GM21576 (cell line): ENCODE measurements around the gene TIMM23B.
"Not testable (repeated sequence)": the region's sequence is repeated elsewhere in the genome, so short reads cannot be mapped to it uniquely, and the experiment has no call there.

Experiments used
- ATAC-seq: cut with Tn5 transposase; IDR thresholded peaks from one replicate; pipeline ENCODE4 v1.9.1; 2021; ENCODE audit warnings: mild to moderate bottlenecking, moderate library complexity; ENCODE audit not compliant: unreplicated experiment

Gene TIMM23B

GRCh38 chr10:49941447-49942338, at the start of gene TIMM23B, which contains the start of gene PARG:
Gene TIMM23B, plus strand, starts transcription at chr10:49942053. Its CDS starts 142 bp downstream, at chr10:49942195.
Gene PARG, minus strand, starts transcription at chr10:49942027. Its CDS starts 302 bp downstream, at chr10:49941725.
- peak; percentile 59 for ATAC-seq

GRCh38 chr10:49899999-49900398, 41.9 kb upstream of the TIMM23B start:
- not testable (repeated sequence) for ATAC-seq

GRCh38 chr10:49900406-49900805, 41.4 kb upstream of the TIMM23B start:
- ATAC-seq, result not testable (repeated sequence)

- not testable (repeated sequence) for ATAC-seq
Measured at GRCh38 chr10:49903829-49904228, 38.0 kb upstream of the TIMM23B start.

- not testable (repeated sequence) for ATAC-seq
Measured at GRCh38 chr10:49908290-49909080, 33.4 kb upstream of the TIMM23B start.

- ATAC-seq, result not testable (repeated sequence)
Measured at GRCh38 chr10:49910295-49910694, 31.6 kb upstream of the TIMM23B start.

GRCh38 chr10:49916451-49916850, 25.4 kb upstream of the TIMM23B start:
- ATAC-seq, result not testable (repeated sequence)

GRCh38 chr10:49917927-49918326, 23.9 kb upstream of the TIMM23B start:
- ATAC-seq, result not testable (repeated sequence)

- ATAC-seq, result not testable (repeated sequence)
Measured at GRCh38 chr10:49922041-49922440, 19.8 kb upstream of the TIMM23B start.

- not testable (repeated sequence) for ATAC-seq
Measured at GRCh38 chr10:49923572-49923971, 18.3 kb upstream of the TIMM23B start.

GRCh38 chr10:49931276-49931675, 10.6 kb upstream of the TIMM23B start:
- ATAC-seq, result not testable (repeated sequence)

GRCh38 chr10:49931959-49932728, 9.7 kb upstream of the TIMM23B start:
- ATAC-seq, result not testable (repeated sequence)

- ATAC-seq, result peak; percentile 10
Measured at GRCh38 chr10:49942339-49942705, 469 bp downstream of the TIMM23B start.

- ATAC-seq, result not testable (repeated sequence)
Measured at GRCh38 chr10:49943607-49944006, 1.8 kb downstream of the TIMM23B start.

- peak; percentile 88 for ATAC-seq
Measured at GRCh38 chr10:49948142-49948541, 6.3 kb downstream of the TIMM23B start.

GRCh38 chr10:49948737-49949136, 6.9 kb downstream of the TIMM23B start:
- ATAC-seq, result not testable (repeated sequence)

GRCh38 chr10:49952006-49952405, 10.2 kb downstream of the TIMM23B start:
- ATAC-seq, result not testable (repeated sequence)

GRCh38 chr10:49953122-49953521, 11.3 kb downstream of the TIMM23B start:
- ATAC-seq, result not testable (repeated sequence)

- not testable (repeated sequence) for ATAC-seq
Measured at GRCh38 chr10:49970331-49970857, 28.5 kb downstream of the TIMM23B start.

- not testable (repeated sequence) for ATAC-seq
Measured at GRCh38 chr10:49971466-49971865, 29.6 kb downstream of the TIMM23B start.
